SU-DHL-6 (cell line): ENCODE measurements around the gene MOV10.

ENCODE experiments used
- H2AFZ ChIP-seq: fragments of 200-600 bp; sonication (generic); 2 replicates; pipeline ENCODE4 v1.6.1; 2014; ENCODE audit warnings: low read depth, mild to moderate bottlenecking, moderate library complexity, mixed read lengths, antibody characterized with exemption, low read length; ENCODE audit not compliant: severe bottlenecking
- H3F3A ChIP-seq: fragments of 200-600 bp; shearing (Covaris generic); 2 replicates; pipeline ENCODE4 v1.6.0; 2016; ENCODE audit warnings: antibody characterized with exemption, mild to moderate bottlenecking; ENCODE audit not compliant: insufficient read depth
- H3K27ac ChIP-seq: fragments of 200-600 bp; sonication (generic); 2 replicates; pipeline ENCODE4 v1.5.1; 2016; ENCODE audit warnings: low read depth, mild to moderate bottlenecking, low read length, moderate library complexity, mixed read lengths
- H3K27me3 ChIP-seq: fragments of 200-600 bp; sonication (generic), shearing (Covaris generic); 2 replicates; pipeline ENCODE4 v1.6.0; 2014; ENCODE audit warnings: mild to moderate bottlenecking, low read length
- H3K36me3 ChIP-seq: fragments of 200-600 bp; sonication (generic); 2 replicates; pipeline ENCODE4 v1.6.1; 2014; ENCODE audit warnings: mild to moderate bottlenecking, low read length, mixed read lengths
- H3K4me2 ChIP-seq: fragments of 300-600, 200-600 bp; shearing (Covaris generic), sonication (generic); 2 replicates; pipeline ENCODE4 v1.6.0; 2014; ENCODE audit warnings: low read length, low read depth, mild to moderate bottlenecking; ENCODE audit not compliant: poor library complexity, severe bottlenecking
- H3K4me3 ChIP-seq: fragments of 200-600 bp; sonication (generic); 2 replicates; pipeline ENCODE4 v1.5.1; 2014; ENCODE audit warnings: antibody characterized with exemption, low read length, mild to moderate bottlenecking, mixed read lengths; ENCODE audit not compliant: insufficient read depth, poor library complexity, severe bottlenecking
- H3K79me2 ChIP-seq: fragments of 200-600 bp; sonication (generic); 2 replicates; pipeline ENCODE4 v1.6.1; 2014; ENCODE audit warnings: mild to moderate bottlenecking, low read length, moderate library complexity; ENCODE audit not compliant: insufficient read depth
- H3K9ac ChIP-seq: fragments of 200-600 bp; sonication (generic); 2 replicates; pipeline ENCODE4 v1.7.0; 2014; ENCODE audit warnings: mild to moderate bottlenecking, low read length
- H3K9me2 ChIP-seq: fragments of 200-600 bp; sonication (generic); replicated peaks from 2 replicates; pipeline ENCODE4 v1.6.1; 2014; ENCODE audit warnings: low read length; ENCODE audit not compliant: insufficient read depth
- H3K9me3 ChIP-seq: fragments of 200-600 bp; sonication (generic); 2 replicates; pipeline ENCODE4 v1.6.1; 2014; ENCODE audit warnings: low read length, mixed read lengths; ENCODE audit not compliant: insufficient read depth
- H4K20me1 ChIP-seq: fragments of 200-600 bp; sonication (generic); 2 replicates; pipeline ENCODE4 v1.6.1; 2014; ENCODE audit warnings: low read depth, mild to moderate bottlenecking, antibody characterized with exemption, low read length, moderate library complexity, mixed read lengths
- EZH2phosphoT487 ChIP-seq: fragments of 200-600 bp; sonication (generic), shearing (Covaris generic); conservative IDR thresholded peaks from 2 replicates; pipeline ENCODE4 v1.6.1; 2018; ENCODE audit warnings: mild to moderate bottlenecking, antibody characterized with exemption, low read length, moderate library complexity, mixed read lengths
- TF ChIP-seq, protein P1 (sequence below): fragments of 200-600 bp; sonication (generic); IDR thresholded peaks from one replicate; pipeline ENCODE4 v1.5.1; 2017; ENCODE audit warnings: antibody characterized with exemption, mild to moderate bottlenecking, low read length, moderate library complexity; ENCODE audit not compliant: insufficient read depth, poor library complexity, severe bottlenecking

The MOV10 gene

DNA sequence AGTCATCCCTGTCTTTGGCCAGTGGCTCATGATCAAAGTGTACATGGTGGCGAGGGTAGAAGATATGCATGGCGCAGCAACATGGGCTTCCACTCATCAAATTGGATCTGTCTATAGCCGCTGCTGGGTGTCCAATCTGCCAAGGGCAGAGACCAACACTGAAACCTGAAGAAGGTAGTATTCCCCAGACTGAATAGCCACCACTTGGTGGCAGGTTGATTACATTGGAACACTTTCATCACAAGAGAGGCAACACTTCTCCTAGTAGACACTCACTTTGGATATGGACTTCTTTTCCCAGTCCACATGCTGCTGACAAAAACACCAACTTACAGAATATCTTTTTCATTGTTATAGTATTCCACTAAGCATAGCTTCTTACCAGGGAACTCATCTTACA lies 63.1 kb downstream of the MOV10 start:
- Histone ChIP-seq H3K4me2 (no peak overlapping the region), H3K9me3 (no peaks in the 10 kb centered on the region), H3K36me3 (no peaks in the 10 kb centered on the region), H3F3A (no peaks in the 10 kb centered on the region), H3K9me2 (no peaks in the 10 kb centered on the region), H3K79me2 (no peaks in the 10 kb centered on the region), H3K27me3 (no peaks in the 10 kb centered on the region), H3K9ac (no peak overlapping the region), H2AFZ (no peak overlapping the region), H4K20me1 (no peaks in the 10 kb centered on the region), H3K4me3 (no peak overlapping the region), H3K27ac (no peak overlapping the region)
- TF ChIP-seq EZH2phosphoT487, result no peak
- TF ChIP-seq, protein P1, sequence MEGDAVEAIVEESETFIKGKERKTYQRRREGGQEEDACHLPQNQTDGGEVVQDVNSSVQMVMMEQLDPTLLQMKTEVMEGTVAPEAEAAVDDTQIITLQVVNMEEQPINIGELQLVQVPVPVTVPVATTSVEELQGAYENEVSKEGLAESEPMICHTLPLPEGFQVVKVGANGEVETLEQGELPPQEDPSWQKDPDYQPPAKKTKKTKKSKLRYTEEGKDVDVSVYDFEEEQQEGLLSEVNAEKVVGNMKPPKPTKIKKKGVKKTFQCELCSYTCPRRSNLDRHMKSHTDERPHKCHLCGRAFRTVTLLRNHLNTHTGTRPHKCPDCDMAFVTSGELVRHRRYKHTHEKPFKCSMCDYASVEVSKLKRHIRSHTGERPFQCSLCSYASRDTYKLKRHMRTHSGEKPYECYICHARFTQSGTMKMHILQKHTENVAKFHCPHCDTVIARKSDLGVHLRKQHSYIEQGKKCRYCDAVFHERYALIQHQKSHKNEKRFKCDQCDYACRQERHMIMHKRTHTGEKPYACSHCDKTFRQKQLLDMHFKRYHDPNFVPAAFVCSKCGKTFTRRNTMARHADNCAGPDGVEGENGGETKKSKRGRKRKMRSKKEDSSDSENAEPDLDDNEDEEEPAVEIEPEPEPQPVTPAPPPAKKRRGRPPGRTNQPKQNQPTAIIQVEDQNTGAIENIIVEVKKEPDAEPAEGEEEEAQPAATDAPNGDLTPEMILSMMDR, result no peak

DNA sequence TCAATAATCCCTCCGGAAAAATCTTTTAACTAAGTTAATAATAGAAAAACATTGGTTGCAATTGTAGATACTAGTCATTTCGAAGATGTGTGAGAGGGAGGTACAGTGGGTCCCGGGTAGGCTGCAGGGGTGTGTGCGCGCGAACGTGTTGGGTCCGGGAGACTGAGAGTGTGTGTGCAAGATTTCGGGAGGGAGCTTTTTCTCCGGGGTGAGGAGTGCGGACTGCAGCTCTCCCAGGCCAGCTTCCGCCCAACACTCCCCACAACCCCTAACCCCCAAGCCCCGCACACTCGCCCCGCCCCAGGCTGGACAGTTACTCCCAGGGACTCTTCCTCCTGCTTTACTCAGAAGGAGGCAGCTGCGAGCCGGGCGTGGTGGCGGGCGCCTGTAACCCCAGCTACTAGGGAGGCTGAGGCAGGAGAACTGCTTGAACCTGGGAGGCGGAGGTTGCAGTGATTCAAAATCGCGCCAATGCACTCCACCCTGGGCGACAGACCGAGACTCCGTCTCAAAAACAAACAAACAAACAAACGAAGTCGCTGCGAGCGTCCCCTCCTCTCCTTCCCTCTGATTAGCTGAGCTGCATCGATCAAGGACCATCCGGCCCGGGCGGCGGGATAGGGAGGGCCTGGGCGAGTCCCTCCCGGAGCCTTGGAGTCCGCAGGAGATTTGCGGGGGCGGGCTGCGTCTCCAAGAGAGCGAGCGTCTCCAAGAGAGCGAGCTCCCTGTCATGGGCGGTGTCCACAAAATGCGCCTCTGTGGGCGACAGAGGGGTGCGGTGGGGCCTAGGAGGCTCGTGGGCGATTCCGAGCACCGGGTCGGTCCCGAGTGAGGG lies 68.9 kb downstream of the MOV10 start:
- no peak overlapping the region for H3K9ac ChIP-seq
- no peak overlapping the region for H3K27ac ChIP-seq
- no peaks in the 10 kb centered on the region for H3F3A ChIP-seq
- H3K4me3 ChIP-seq, result no peak overlapping the region
- no peak for TF ChIP-seq EZH2phosphoT487
- no peaks in the 10 kb centered on the region for H3K9me2 ChIP-seq
- no peak overlapping the region for H2AFZ ChIP-seq
- no peaks in the 10 kb centered on the region for H3K27me3 ChIP-seq
- H3K9me3 ChIP-seq, result no peaks in the 10 kb centered on the region
- no peaks in the 10 kb centered on the region for H3K36me3 ChIP-seq
- no peak overlapping the region for H3K4me2 ChIP-seq
- no peaks in the 10 kb centered on the region for H4K20me1 ChIP-seq
- no peaks in the 10 kb centered on the region for H3K79me2 ChIP-seq

DNA sequence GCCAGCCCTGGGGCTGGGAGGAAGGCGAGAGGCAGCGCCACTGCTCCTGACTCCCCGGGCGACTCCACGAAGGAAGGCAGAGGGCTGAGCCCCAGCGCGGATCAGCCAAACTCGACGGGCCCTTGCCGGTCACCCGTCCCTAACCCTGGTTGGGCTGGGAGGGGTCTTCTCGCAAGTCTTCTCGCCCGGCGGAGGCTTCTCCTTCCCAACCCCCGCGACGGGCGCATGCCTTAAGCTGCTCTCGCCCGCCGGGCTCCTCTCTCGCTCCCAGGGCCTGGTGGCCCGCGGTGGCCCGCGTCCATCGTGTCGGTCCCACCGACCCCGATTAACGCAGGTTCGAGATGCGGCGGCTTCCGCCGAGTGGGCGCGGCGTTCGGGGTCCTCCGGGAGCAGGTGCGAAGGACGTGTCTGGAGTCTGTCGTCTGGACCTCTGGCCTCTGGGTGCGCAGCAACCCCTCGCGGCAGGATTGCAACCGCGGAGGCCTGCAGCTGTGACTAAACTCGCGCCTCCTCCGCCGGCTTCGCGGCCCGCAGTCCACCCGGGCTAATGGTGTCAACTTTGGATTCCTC lies 69.6 kb downstream of the MOV10 start:
- no peak overlapping the region for H3K9ac ChIP-seq
- no peak overlapping the region for H3K27ac ChIP-seq
- no peak overlapping the region for H3K4me3 ChIP-seq
- no peaks in the 10 kb centered on the region for H3K79me2 ChIP-seq
- H3F3A ChIP-seq, result no peaks in the 10 kb centered on the region
- H3K27me3 ChIP-seq, result no peaks in the 10 kb centered on the region
- TF ChIP-seq, protein P1, result no peak
- TF ChIP-seq EZH2phosphoT487, result no peak
- H3K4me2 ChIP-seq, result no peak overlapping the region
- no peaks in the 10 kb centered on the region for H3K36me3 ChIP-seq
- no peaks in the 10 kb centered on the region for H4K20me1 ChIP-seq
- H3K9me3 ChIP-seq, result no peaks in the 10 kb centered on the region
- no peak overlapping the region for H2AFZ ChIP-seq
- no peaks in the 10 kb centered on the region for H3K9me2 ChIP-seq

DNA sequence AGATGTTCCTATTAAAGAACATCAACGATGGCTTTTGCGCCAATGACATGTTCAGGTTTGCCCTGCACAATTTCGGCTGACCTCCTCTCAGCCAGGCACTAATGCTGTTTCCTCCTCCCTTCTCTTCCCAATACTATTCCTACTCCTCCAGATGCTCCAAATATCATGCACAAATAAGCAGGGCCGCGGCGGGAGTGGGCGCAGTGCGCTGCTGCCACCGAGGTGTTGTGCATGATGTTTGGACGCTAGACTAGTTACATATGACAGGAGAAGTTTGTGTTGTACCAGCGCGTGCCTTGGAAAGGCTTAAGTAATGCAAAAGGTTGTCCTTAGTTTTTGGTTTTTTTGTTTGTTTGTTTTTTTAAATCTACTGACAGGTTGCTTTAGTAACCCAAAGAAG lies 73.9 kb downstream of the MOV10 start:
- no peaks in the 10 kb centered on the region for H3K79me2 ChIP-seq
- H3K36me3 ChIP-seq, result no peaks in the 10 kb centered on the region
- H3K9me2 ChIP-seq, result no peaks in the 10 kb centered on the region
- H3K4me2 ChIP-seq, result no peak overlapping the region
- H3K27ac ChIP-seq, result no peak overlapping the region
- TF ChIP-seq, protein P1, result no peak
- no peak for TF ChIP-seq EZH2phosphoT487
- H4K20me1 ChIP-seq, result no peaks in the 10 kb centered on the region
- no peak overlapping the region for H2AFZ ChIP-seq
- no peaks in the 10 kb centered on the region for H3K27me3 ChIP-seq
- H3F3A ChIP-seq, result no peaks in the 10 kb centered on the region
- no peak overlapping the region for H3K4me3 ChIP-seq
- H3K9me3 ChIP-seq, result no peaks in the 10 kb centered on the region
- no peak overlapping the region for H3K9ac ChIP-seq
